Liver (tissue), 3 donors: ENCODE data around the gene OGN.

ENCODE experiments used
- CTCF ChIP-seq: fragments of 150-350 bp; IDR thresholded peaks from 2 replicates; pipeline ENCODE4 v1.5.1; 2017; ENCODE audit warnings: improper control_type of control experiment, low read depth, low read length; ENCODE audit not compliant: missing input control
- EGR1 ChIP-seq, 2 donors: IDR thresholded peaks; 2 replicates each; pipeline ENCODE4 v1.6.1; 2016 to 2018; ENCODE audit warnings: antibody characterized with exemption in 2 of 2, low read depth in 2 of 2
- HNF4G ChIP-seq: IDR thresholded peaks from 2 replicates; pipeline ENCODE4 v1.6.1; 2016; ENCODE audit warnings: antibody characterized with exemption
- MAX ChIP-seq: IDR thresholded peaks from 2 replicates; pipeline ENCODE4 v1.6.1; 2016; ENCODE audit warnings: antibody characterized with exemption
- RAD21 ChIP-seq, 2 donors: IDR thresholded peaks; 2 replicates each; pipeline ENCODE4 v1.6.1; 2016; ENCODE audit warnings: antibody characterized with exemption in 2 of 2, mild to moderate bottlenecking in 2 of 2
- TAF1 ChIP-seq: conservative IDR thresholded peaks from 2 replicates; pipeline ENCODE4 v1.6.1; 2016; ENCODE audit warnings: antibody characterized with exemption, mild to moderate bottlenecking
- donor health status: healthy.
- donor health status: healthy.

DNA sequence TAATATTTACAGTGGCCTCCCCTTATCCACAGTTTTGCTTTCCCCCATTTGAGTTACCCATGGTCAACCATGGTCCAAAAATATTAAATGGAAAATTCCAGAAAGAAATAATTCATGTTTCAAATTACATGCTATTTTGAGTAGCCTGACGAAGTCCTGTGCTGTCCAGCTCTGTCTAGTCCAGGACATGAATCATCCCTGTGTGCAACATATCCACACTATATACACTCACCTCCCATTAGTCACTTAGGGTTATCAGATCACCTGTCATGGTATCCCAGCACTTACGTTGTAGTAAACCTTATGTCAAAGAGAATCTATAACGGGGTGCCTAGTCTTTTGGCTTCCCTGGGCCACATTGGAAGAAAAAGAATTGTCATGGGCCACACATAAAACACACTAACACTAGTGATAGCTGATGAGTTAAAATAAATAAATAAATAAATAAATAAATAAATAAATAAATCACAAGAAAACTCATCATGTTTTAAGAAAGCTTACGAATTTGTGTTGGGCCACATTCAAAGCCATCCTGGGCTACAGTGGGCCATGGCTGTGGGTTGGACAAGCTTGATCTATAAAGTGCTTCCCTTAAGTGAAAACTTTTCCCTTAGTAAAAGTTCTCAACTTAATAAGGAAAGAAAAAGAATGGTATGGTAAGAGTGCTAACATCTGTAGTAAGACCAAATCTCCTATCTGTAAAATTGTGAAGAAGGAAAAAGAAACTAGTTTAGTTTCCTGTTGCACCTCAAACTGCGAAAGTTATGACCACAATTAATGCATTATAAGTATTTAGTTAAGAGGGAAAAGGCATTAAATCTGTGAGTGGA, 35.8 kb upstream of the OGN start:
- TF ChIP-seq MAX (no peak), EGR1 (IDR thresholded peaks at IDR 0.05; ENCODE audit: low read depth in 2 of 2) (no peak), CTCF (no peak), TAF1 (no peak), HNF4G (no peak), RAD21 (IDR thresholded peaks at IDR 0.05) (no peak)
